ENCODE results near the gene ARIH2.

The ARIH2 gene

DNA sequence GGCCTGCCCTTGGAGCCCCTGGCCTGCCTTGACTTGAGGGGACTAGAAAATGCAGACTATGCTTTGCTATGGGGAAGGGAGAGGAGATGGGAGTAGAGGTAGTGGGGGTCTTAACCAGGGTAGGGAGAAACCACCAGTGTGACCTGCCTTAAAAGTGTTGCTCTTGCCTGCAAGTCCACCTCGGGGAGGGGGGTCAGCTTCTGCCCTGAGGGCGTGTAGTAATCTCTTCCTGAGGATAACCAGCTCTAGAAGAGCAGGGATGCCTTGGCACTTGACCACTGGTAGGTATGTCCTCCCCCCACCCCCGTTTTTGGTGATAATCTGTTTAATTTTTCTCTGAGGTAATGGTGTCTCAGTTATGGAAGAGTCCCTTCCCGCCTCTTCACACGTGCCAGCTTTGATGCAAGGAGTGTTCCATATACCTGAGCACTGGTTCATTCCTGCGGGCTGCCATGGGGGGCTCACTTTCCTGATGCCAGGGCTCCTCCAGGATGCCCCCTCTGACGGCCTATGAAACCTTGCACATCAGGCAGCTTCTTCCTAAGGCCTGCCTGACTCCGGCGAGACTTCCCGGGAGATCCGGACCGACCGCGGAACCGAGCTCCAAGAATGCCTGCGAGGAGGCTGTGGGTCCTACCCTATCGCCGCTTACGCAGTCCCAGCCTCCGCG is 70.6 kb downstream of the ARIH2 start:
- peak; percentile 24 for DNase-seq (ENCODE audit: low spot score)
- TF ChIP-seq, protein P1, sequence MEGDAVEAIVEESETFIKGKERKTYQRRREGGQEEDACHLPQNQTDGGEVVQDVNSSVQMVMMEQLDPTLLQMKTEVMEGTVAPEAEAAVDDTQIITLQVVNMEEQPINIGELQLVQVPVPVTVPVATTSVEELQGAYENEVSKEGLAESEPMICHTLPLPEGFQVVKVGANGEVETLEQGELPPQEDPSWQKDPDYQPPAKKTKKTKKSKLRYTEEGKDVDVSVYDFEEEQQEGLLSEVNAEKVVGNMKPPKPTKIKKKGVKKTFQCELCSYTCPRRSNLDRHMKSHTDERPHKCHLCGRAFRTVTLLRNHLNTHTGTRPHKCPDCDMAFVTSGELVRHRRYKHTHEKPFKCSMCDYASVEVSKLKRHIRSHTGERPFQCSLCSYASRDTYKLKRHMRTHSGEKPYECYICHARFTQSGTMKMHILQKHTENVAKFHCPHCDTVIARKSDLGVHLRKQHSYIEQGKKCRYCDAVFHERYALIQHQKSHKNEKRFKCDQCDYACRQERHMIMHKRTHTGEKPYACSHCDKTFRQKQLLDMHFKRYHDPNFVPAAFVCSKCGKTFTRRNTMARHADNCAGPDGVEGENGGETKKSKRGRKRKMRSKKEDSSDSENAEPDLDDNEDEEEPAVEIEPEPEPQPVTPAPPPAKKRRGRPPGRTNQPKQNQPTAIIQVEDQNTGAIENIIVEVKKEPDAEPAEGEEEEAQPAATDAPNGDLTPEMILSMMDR (IDR thresholded peaks at IDR 0.05; ENCODE audit: borderline replicate concordance, control extremely low read depth, extremely low read depth, insufficient read depth, missing control alignments) = no peak
- in situ Hi-C loops (cut with MboI; ENCODE audit: low sequenced_read_pairs, unreplicated experiment) = no loop called here

- peak; percentile 81 for DNase-seq (ENCODE audit: low spot score)
Measured at GRCh38 chr3:48989796-48990635, 71.4 kb downstream of the ARIH2 start, which contains the start of gene P4HTM. TSS of gene P4HTM (plus strand) at chr3:48990241. CDS start at chr3:48990257, 16 bp downstream.

DNA sequence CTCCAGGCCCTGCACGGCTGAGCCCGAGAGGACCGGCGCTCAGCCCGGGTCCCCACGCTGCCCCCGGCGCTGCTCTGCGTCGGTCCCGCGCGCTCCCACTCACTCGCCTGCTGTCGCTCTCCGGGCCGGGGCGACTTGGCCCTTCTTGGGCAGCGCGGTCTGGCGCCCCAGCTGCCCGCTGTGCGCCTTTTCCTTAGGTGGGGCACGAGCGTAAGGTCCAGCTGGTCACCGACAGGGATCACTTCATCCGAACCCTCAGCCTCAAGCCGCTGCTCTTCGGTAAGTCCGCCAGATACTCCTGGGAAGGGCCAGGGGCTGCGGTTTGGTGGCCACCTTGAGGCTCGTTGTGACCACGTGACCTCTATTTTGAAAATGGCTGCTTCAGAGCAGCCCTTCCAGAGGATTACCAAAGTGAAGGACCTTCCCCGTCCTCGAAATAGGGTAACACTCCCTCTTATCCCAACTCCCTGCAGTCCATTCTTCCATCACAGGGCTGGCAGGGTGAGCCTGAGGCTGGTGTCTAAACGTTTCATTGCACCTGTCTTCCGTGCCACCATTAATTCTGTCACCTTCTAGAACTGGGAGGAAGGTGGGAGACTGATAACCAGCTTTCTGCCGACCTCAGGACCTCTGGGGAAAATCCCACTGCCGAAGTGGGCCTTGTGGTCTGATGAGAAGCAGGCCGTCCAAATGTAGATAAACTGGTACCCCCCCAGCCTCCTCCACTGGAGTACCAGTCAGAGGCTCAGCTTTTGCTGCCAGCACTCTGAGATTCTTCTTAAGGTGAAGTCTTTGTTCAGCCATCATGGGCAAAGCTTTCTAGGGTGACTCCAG is 72.2 kb downstream of the ARIH2 start:
- in situ Hi-C loops (cut with MboI; ENCODE audit: low sequenced_read_pairs, unreplicated experiment) = no loop called here
- no peak for DNase-seq (ENCODE audit: low spot score)
- TF ChIP-seq, protein P1 (IDR thresholded peaks at IDR 0.05; ENCODE audit: borderline replicate concordance, control extremely low read depth, extremely low read depth, insufficient read depth, missing control alignments) = no peak

More at GRCh38 chr3:48989796-48990635, 71.4 kb downstream of the ARIH2 start, which contains the start of gene P4HTM:
- in situ Hi-C loops (cut with MboI; ENCODE audit: low sequenced_read_pairs, unreplicated experiment) = no loop called here
- TF ChIP-seq, protein P1 (IDR thresholded peaks at IDR 0.05; ENCODE audit: borderline replicate concordance, control extremely low read depth, extremely low read depth, insufficient read depth, missing control alignments) = peak; percentile 33

- in situ Hi-C loops (cut with MboI; ENCODE audit: low sequenced_read_pairs, unreplicated experiment) = no loop called here
- DNase-seq (ENCODE audit: low spot score) = no peak
- TF ChIP-seq, protein P1 (IDR thresholded peaks at IDR 0.05; ENCODE audit: borderline replicate concordance, control extremely low read depth, extremely low read depth, insufficient read depth, missing control alignments) = no peak
Measured at GRCh38 chr3:48991851-48992545, 73.4 kb downstream of the ARIH2 start.

GRCh38 chr3:48993834-48994233 is 75.2 kb downstream of the ARIH2 start:
- no peak for DNase-seq (ENCODE audit: low spot score)
- in situ Hi-C loops (cut with MboI; ENCODE audit: low sequenced_read_pairs, unreplicated experiment) = no loop called here
- TF ChIP-seq, protein P1 (IDR thresholded peaks at IDR 0.05; ENCODE audit: borderline replicate concordance, control extremely low read depth, extremely low read depth, insufficient read depth, missing control alignments) = no peak
